ENCODE data around the gene THEMIS.
A peak's percentile ranks its signal among the peaks of the same experiment; 100 is the strongest.
"Not testable (repeated sequence)": the region's sequence is repeated elsewhere in the genome, so short reads cannot be mapped to it uniquely, and the experiment has no call there.

Gene THEMIS

GRCh38 chr6:127691146-127691545, 209.7 kb downstream of the THEMIS start:
- ChIA-PET CTCF (no interaction called here), POLR2A (ENCODE audit: low non-redundant PET) (no interaction called here)
- DNase-seq (ENCODE audit: low spot score), result no peak
- no peak overlapping the region for H3K27ac ChIP-seq
- TF ChIP-seq, protein P1, sequence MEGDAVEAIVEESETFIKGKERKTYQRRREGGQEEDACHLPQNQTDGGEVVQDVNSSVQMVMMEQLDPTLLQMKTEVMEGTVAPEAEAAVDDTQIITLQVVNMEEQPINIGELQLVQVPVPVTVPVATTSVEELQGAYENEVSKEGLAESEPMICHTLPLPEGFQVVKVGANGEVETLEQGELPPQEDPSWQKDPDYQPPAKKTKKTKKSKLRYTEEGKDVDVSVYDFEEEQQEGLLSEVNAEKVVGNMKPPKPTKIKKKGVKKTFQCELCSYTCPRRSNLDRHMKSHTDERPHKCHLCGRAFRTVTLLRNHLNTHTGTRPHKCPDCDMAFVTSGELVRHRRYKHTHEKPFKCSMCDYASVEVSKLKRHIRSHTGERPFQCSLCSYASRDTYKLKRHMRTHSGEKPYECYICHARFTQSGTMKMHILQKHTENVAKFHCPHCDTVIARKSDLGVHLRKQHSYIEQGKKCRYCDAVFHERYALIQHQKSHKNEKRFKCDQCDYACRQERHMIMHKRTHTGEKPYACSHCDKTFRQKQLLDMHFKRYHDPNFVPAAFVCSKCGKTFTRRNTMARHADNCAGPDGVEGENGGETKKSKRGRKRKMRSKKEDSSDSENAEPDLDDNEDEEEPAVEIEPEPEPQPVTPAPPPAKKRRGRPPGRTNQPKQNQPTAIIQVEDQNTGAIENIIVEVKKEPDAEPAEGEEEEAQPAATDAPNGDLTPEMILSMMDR (conservative IDR thresholded peaks at IDR 0.05; ENCODE audit: low read depth), result no peak

DNA sequence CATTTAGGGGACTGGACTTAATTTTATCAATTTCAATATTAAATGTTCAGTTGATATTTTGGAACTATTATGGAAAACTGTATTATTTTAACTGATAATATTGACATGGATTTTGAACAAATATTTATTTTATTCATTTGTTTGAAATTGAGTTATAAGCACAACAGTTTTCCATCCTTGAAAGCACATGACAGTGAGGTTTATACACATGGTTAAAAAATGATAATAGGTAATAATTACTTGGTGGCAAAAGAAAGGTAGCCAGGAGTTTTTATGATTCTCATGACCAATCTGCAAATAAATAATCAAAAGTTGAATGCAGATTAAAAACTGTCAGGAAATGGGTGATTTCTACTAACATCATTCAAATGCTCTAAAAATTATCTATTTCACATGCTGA, 210.3 kb downstream of the THEMIS start:
- H3K27ac ChIP-seq, result no peak overlapping the region
- CTCF ChIA-PET, result interaction anchor here (1.9 kb wide), 1 partner anchor 135 kb away, joined by 7 read pairs; no protein-coding TSS in a partner anchor
- POLR2A ChIA-PET (ENCODE audit: low non-redundant PET), result no interaction called here
- no peak for DNase-seq (ENCODE audit: low spot score)
- TF ChIP-seq, protein P1 (conservative IDR thresholded peaks at IDR 0.05; ENCODE audit: low read depth), result no peak

- ChIA-PET CTCF (interaction anchor here (0.6 to 1.9 kb wide), 5 partner anchors 47 to 1858 kb away, joined by 3 to 7 read pairs (median 3); partner anchors contain the start of gene RNF146), POLR2A (ENCODE audit: low non-redundant PET) (no interaction called here)
- TF ChIP-seq, protein P1 (conservative IDR thresholded peaks at IDR 0.05; ENCODE audit: low read depth), result peak; percentile 68
- no peak overlapping the region for H3K27ac ChIP-seq
- peak; percentile 18 for DNase-seq (ENCODE audit: low spot score)
Observed at GRCh38 chr6:127690092-127690491, 210.8 kb downstream of the THEMIS start.

GRCh38 chr6:127687490-127687889, 213.4 kb downstream of the THEMIS start:
- DNase-seq (ENCODE audit: low spot score); POLR2A ChIA-PET (ENCODE audit: low non-redundant PET); H3K27ac ChIP-seq: not testable (repeated sequence)
- CTCF ChIA-PET, result interaction anchor here (0.6 kb wide), 1 partner anchor 81 kb away, joined by 4 read pairs; no protein-coding TSS in a partner anchor

GRCh38 chr6:127686084-127686483, 214.8 kb downstream of the THEMIS start:
- CTCF ChIA-PET, result interaction anchor here (0.5 kb wide), 1 partner anchor 80 kb away, joined by 3 read pairs; no protein-coding TSS in a partner anchor
- H3K27ac ChIP-seq, result no peak overlapping the region
- TF ChIP-seq, protein P1 (conservative IDR thresholded peaks at IDR 0.05; ENCODE audit: low read depth), result no peak
- POLR2A ChIA-PET (ENCODE audit: low non-redundant PET), result no interaction called here
- no peak for DNase-seq (ENCODE audit: low spot score)

DNA sequence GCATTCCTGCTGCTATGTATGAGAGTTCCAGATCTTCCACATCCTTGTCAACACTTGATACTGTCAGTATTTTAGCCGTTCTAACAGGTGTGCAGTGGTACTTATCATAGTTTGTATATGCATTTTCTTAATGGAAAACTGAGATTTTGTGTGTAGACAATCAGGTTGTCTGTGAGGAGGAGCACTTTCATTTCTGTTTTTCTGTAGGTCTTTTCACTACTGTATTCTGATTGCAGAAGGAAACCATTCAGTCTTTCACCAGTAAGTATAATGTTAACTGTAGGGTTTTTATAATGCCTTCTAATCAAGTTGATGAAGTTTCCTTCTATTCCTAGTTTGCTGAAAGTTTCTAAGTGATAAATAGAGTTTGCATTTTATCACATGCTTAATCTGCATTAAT, 216.4 kb downstream of the THEMIS start:
- DNase-seq (ENCODE audit: low spot score), result no peak

More for the DNA sequence above, 216.4 kb downstream of the THEMIS start:
- TF ChIP-seq, protein P1 (conservative IDR thresholded peaks at IDR 0.05; ENCODE audit: low read depth), result no peak
- ChIA-PET CTCF (no interaction called here), POLR2A (ENCODE audit: low non-redundant PET) (no interaction called here)
- H3K27ac ChIP-seq, result no peak overlapping the region
